ENCODE data around the gene SLC16A9.

SLC16A9 gene

DNA sequence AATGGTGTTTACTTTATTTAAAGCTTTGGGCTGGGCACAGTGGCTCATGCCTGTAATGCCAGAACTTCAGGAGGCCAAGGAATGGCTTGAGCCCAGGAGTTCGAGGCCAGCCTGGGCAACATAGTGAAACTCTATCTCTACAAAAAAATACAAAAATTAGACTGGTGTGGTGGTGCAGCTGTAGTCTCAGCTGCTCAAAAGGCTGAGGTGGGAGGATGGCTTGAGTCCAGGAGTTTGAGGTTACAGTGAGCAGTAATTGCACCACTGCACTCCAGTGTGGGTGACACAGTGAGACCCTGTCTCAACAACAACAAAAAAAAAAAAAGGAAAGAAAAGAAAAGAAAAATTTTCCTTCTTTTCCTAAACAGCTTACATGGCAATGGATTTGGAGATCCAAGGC is 22.0 kb downstream of the SLC16A9 start:
- TF ChIP-seq, protein P1, sequence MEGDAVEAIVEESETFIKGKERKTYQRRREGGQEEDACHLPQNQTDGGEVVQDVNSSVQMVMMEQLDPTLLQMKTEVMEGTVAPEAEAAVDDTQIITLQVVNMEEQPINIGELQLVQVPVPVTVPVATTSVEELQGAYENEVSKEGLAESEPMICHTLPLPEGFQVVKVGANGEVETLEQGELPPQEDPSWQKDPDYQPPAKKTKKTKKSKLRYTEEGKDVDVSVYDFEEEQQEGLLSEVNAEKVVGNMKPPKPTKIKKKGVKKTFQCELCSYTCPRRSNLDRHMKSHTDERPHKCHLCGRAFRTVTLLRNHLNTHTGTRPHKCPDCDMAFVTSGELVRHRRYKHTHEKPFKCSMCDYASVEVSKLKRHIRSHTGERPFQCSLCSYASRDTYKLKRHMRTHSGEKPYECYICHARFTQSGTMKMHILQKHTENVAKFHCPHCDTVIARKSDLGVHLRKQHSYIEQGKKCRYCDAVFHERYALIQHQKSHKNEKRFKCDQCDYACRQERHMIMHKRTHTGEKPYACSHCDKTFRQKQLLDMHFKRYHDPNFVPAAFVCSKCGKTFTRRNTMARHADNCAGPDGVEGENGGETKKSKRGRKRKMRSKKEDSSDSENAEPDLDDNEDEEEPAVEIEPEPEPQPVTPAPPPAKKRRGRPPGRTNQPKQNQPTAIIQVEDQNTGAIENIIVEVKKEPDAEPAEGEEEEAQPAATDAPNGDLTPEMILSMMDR (IDR thresholded peaks at IDR 0.05; ENCODE audit: borderline replicate concordance, insufficient read depth, low read depth, low read length) = no peak
- H3K4me3 ChIP-seq (ENCODE audit: low read depth, low read length) = no peak overlapping the region

DNA sequence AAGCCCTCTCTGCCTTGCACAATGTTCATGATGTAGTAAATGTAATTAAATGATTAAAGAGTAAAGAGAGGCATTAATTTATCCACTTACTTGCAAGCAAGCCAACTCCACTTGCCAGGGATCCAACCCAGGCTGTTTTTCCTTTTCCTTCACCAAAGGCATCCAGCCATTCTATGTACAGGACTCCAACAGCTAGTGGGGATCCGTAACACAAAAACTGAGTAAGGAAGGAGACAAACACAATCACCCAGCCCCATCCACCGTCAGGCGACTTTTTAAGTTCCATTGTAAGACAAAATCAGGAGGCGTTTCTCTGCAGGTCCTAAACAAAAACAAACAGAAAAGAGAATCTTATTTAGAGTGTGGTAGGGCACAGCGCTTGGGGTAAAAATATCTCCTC is 25.6 kb downstream of the SLC16A9 start:
- TF ChIP-seq, protein P1 (IDR thresholded peaks at IDR 0.05; ENCODE audit: borderline replicate concordance, insufficient read depth, low read depth, low read length) = no peak
- no peak overlapping the region for H3K4me3 ChIP-seq (ENCODE audit: low read depth, low read length)

DNA sequence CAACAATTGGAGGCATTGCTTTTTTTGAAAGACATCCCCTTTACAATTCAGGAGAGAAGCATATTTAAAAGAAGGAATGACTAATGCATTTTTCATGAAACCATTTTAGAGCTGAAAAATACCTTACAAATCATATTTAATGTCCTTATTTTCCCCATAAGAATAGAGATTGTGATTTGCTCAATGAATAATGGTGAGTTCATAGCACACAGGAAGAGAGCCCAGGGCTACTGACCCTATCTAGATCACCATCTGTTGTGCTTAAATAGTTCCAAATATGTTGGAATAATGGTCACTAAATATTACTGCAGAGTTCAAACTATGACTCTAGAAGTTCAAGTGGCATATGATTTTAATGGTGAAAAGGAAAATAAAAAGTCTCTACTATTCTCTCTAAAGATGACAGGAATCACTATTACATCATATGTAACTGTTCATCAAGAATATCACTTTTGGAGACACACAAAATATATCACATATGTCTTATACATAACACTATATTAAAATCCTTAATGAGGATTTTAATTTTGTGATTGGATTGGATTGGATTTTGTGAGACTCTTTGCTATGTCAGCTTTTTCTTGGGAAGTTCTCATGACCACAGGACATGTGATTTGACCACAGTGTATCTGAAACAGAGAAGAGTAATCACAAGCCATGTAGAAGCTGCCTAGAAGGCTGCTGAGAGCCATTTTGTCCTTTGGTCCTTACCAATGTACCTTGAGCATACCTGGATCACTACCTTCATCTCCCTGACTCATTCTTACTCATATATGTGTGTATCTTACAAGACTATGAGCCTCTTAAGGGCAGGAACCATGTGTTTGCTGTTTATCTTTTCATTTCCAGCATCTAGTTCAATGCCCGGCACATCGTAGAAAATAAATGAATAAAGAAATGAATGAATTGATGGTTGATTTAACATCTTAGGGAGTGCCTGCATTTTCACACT is 26.4 kb downstream of the SLC16A9 start:
- TF ChIP-seq, protein P1 (IDR thresholded peaks at IDR 0.05; ENCODE audit: borderline replicate concordance, insufficient read depth, low read depth, low read length) = no peak
- no peak overlapping the region for H3K4me3 ChIP-seq (ENCODE audit: low read depth, low read length)

DNA sequence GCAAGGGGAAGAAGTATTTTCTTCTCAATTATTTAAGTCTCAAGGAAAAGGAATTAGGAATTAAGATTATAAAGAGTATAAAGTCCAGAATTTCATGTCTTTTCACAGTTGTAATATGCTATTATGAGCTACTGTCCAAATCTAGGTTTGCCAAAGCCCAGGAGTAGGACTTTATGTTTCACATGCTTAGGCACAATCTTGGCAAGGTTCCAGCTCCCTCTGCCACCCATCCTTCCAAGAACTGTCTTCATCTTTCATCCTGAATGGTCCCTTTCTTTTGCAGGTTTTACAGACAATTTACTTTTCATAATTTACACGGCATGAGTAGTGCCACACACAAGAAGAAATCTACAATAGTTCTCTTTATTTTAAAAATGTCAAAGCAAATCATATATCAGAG is 29.5 kb downstream of the SLC16A9 start:
- no peak overlapping the region for H3K4me3 ChIP-seq (ENCODE audit: low read depth, low read length)
- TF ChIP-seq, protein P1 (IDR thresholded peaks at IDR 0.05; ENCODE audit: borderline replicate concordance, insufficient read depth, low read depth, low read length) = no peak

DNA sequence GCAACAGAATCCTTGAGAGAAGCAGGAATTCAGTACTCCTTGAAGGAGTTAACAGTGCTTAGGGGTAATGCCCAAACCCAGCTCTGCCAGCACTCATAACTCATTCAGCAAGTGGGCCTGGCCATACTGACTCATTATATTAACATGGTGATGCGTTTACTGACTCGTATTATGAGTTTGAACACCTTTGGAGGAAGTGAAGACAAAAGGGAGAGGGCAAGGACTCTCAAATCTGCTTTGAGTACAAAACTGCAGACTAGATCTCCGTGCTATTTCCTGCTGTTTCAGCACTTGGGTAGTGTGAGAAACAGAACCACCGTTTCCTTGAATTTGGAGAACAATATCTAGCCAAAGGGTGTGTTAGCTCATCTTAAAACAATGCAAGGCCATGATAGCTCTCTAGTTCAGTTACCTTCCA is 30.8 kb downstream of the SLC16A9 start:
- TF ChIP-seq, protein P1 (IDR thresholded peaks at IDR 0.05; ENCODE audit: borderline replicate concordance, insufficient read depth, low read depth, low read length) = no peak
- H3K4me3 ChIP-seq (ENCODE audit: low read depth, low read length) = no peak overlapping the region

DNA sequence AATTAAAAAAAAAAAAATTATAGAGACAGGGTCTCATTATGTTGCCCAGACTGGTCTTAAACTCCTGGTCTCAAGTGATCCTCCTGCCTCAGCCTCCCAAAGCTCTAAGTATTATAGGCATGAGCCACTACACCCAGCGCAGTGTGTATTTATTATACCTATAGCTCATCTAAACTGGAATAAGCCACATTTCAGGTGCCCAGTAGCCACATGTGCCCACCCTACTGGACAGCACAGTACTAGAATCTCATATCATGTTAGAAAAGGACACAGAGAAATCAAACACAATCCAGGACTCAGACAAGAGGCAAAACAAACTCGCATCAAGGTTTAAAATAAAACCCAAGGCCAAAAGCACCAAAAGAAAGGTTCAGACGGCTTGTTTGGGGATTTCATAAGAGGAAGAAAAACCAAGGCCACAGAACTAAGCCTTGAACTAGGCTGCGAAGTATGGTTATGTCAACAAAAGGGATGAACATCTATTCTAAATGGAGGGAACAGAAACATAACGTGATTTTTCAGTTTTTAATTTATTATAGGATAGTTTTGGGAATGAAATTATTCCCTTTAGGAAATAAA is 32.3 kb downstream of the SLC16A9 start:
- TF ChIP-seq, protein P1 (IDR thresholded peaks at IDR 0.05; ENCODE audit: borderline replicate concordance, insufficient read depth, low read depth, low read length) = no peak
- no peak overlapping the region for H3K4me3 ChIP-seq (ENCODE audit: low read depth, low read length)
